Spleen (tissue), 11 donors: Measurements from ENCODE around the gene CCDC171. TPM values are rescaled to one million over a fixed set of nuclear protein-coding genes. Genes with fewer than 3 reads are reported as not detected.

Experiments used
- DNase-seq: peaks from one replicate; pipeline ENCODE4 v3.0.0-alpha.2; 2020
- H3K27ac ChIP-seq, 8 donors: fragments of 200-600 bp; sonication (generic) in 7 of 8; 1 replicate in 4 of 8; 2 replicates in 4 of 8; pipeline versions ENCODE4 v1.5.0 to v1.8.0; 2016 to 2021; ENCODE audit warnings: inconsistent platforms in 4 of 8, mild to moderate bottlenecking in 4 of 8, moderate library complexity in 1 of 8
- H3K27me3 ChIP-seq, 7 donors: fragments of 200-600 bp; sonication (generic) in 6 of 7; replicated peaks in 1 of 7; 1 replicate in 4 of 7; 2 replicates in 3 of 7; pipeline versions ENCODE4 v1.5.0 to v1.8.0; 2016 to 2021; ENCODE audit warnings: inconsistent platforms in 3 of 7, mild to moderate bottlenecking in 1 of 7
- H3K36me3 ChIP-seq, 6 donors: fragments of 200-600 bp; sonication (generic) in 5 of 6; 1 replicate in 4 of 6; 2 replicates in 2 of 6; pipeline versions ENCODE4 v1.5.0 to v1.8.0; 2016 to 2021; ENCODE audit warnings: inconsistent platforms in 2 of 6
- H3K4me1 ChIP-seq, 6 donors: fragments of 200-600 bp; sonication (generic) in 5 of 6; 1 replicate in 3 of 6; 2 replicates in 3 of 6; pipeline versions ENCODE4 v1.5.0 to v1.8.0; 2016 to 2021; ENCODE audit warnings: inconsistent platforms in 3 of 6
- H3K4me3 ChIP-seq, 8 donors: fragments of 200-600 bp; sonication (generic) in 7 of 8; 1 replicate in 4 of 8; 2 replicates in 4 of 8; pipeline versions ENCODE4 v1.5.0 to v1.8.0; 2016 to 2021; ENCODE audit warnings: inconsistent platforms in 4 of 8, mild to moderate bottlenecking in 4 of 8, moderate library complexity in 2 of 8
- H3K9me3 ChIP-seq, 8 donors: fragments of 200-600 bp; sonication (generic) in 7 of 8; 1 replicate in 4 of 8; 2 replicates in 4 of 8; pipeline versions ENCODE4 v1.5.0 to v1.8.0; 2016 to 2021; ENCODE audit warnings: inconsistent platforms in 4 of 8
- POLR2A ChIP-seq, 3 donors: fragments of 450-650 bp; IDR thresholded peaks; one replicate each; pipeline ENCODE4 v1.5.1; 2017; ENCODE audit warnings: antibody characterized with exemption in 3 of 3, mild to moderate bottlenecking in 1 of 3
- POLR2AphosphoS5 ChIP-seq, 3 donors: sonication (generic); formaldehyde crosslinking; IDR thresholded peaks; one replicate each; pipeline ENCODE4 v1.5.1; 2017; ENCODE audit warnings: antibody characterized with exemption in 3 of 3
- WGBS, 5 donors: extraction: QIAGEN DNeasy Blood & Tissue Kit in 3 of 5; methylation state at CpG; one replicate each; pipeline versions ENCODE4 v1.1.5 to v1.1.7; 2013 to 2018; 5-methylcytosine and 5-hydroxymethylcytosine counted together
- intact Hi-C: fragments of 100-400 bp; cut with DNase I; formaldehyde crosslinking; loops from one replicate; pipeline ENCODE4 v1.15.0; 2023; ENCODE audit warnings: low total_unique reads
- polyA plus RNA-seq, 3 donors: library from polyadenylated mRNA; stranded (reverse); fragments of 200-250 nt; gene quantifications; one replicate each; pipeline ENCODE4 v1.2.1, GENCODE V29; 2013
- total RNA-seq, 7 donors: library from RNA; depleted of rRNA in 3 of 7; stranded (reverse); fragments of >200 nt in 3 of 7; fragmentation: NEBNext Ultra II Directional in 4 of 7; extraction: Animal tissue kit (Norgen Biotek cat#: 25700) in 4 of 7; gene quantifications; one replicate each; pipeline versions ENCODE4 v1.1.0 to v1.2.1, GENCODE V29; 2016 to 2021
- TF ChIP-seq, protein P1 (sequence below), 11 experiments: fragments of 200-600 bp in 7 of 11; fragments of 450-650 bp in 4 of 11; sonication (generic) in 4 of 11; IDR thresholded peaks in 8 of 11; conservative IDR thresholded peaks in 3 of 11; 1 replicate in 7 of 11; 2 replicates in 4 of 11; pipeline versions ENCODE4 v1.4.0 to v1.8.0; 2016 to 2021; ENCODE audit warnings: antibody characterized with exemption in 11 of 11, inconsistent platforms in 4 of 11, mild to moderate bottlenecking in 1 of 11
- donor health status: healthy with polysubstance abuse.
- donor health status: DM: no; HTN: no; CAD: no; lungs with moderate emphysema.
- donor health status: DM: no; HTN: no; CAD: no.
- donor health status: Bipolar disorder and iron deficiency.
- donor health status: healthy.
- donor health status: DM: no; HTN: no; CAD: no.
- donor health status: DM: yes; HTN: yes; CAD: no.

The CCDC171 gene
- total and polyA plus RNA-seq, 10 donors: 0.38 to 4.0 (median 2.0) TPM

- peak; percentile 95 for DNase-seq
These were observed 41.9 kb upstream of the CCDC171 start, which contains the start of gene PSIP1 for GRCh38 chr9:15510789-15511575. Gene PSIP1, minus strand, starts transcription at chr9:15510970. Its CDS starts 782 bp downstream, at chr9:15510188.

DNA sequence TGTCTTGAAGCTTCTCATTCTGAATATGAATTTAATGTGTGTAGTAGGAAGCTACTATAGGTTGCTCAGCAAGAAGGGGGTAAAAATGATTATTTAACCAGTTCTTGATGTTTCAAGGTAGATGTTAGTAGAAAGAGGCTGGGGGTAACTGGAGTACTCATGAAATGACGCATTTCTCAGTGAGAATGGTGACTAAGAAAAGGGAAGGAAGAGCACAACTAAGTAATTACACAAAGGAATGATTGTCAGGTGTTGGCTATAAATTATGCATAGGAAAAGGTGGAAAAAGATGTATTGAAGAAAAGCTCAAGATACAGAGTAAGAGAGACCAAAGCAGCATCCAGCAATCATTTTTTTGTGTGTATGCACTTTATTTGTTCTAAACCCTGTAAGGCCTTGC is 40.6 kb upstream of the CCDC171 start:
- H3K27me3 ChIP-seq: no peaks in the 10 kb centered on the region
- no peak for TF ChIP-seq POLR2A (IDR thresholded peaks at IDR 0.05)
- no peak for TF ChIP-seq POLR2AphosphoS5 (IDR thresholded peaks at IDR 0.05)
- TF ChIP-seq, protein P1, sequence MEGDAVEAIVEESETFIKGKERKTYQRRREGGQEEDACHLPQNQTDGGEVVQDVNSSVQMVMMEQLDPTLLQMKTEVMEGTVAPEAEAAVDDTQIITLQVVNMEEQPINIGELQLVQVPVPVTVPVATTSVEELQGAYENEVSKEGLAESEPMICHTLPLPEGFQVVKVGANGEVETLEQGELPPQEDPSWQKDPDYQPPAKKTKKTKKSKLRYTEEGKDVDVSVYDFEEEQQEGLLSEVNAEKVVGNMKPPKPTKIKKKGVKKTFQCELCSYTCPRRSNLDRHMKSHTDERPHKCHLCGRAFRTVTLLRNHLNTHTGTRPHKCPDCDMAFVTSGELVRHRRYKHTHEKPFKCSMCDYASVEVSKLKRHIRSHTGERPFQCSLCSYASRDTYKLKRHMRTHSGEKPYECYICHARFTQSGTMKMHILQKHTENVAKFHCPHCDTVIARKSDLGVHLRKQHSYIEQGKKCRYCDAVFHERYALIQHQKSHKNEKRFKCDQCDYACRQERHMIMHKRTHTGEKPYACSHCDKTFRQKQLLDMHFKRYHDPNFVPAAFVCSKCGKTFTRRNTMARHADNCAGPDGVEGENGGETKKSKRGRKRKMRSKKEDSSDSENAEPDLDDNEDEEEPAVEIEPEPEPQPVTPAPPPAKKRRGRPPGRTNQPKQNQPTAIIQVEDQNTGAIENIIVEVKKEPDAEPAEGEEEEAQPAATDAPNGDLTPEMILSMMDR (IDR thresholded peaks at IDR 0.05 in 8 of 11, conservative IDR thresholded peaks at IDR 0.05 in 3 of 11): no peak
- intact Hi-C loops: no loop called here
- 38 to 76% (median 48%) methylated on average over 1 of the region's 1 CpG for WGBS, 5 donors
- H3K4me1 ChIP-seq: peaks cover 10 to 58% (median 39%) of the 10 kb centered on the region in 6 donors
- peak overlapping the region; percentile 5 to 99 (median 96) for H3K27ac ChIP-seq
- no peak for DNase-seq
- no peak overlapping the region for H3K4me3 ChIP-seq
- H3K9me3 ChIP-seq: no peaks in the 10 kb centered on the region
- H3K36me3 ChIP-seq: peaks cover 0 to 17% (median 5%) of the 10 kb centered on the region in 6 donors

More at GRCh38 chr9:15510789-15511575, 41.9 kb upstream of the CCDC171 start, which contains the start of gene PSIP1:
- Histone ChIP-seq H3K4me1 (peaks cover 10 to 70% (median 41%) of the 10 kb centered on the region in 6 donors), H3K27me3 (no peaks in the 10 kb centered on the region), H3K27ac (peak within 1 kb of the TSS; percentile 93 to 99 (median 96)), H3K36me3 (peaks cover 0 to 30% (median 13%) of the 10 kb centered on the region in 6 donors), H3K4me3 (peak within 1 kb of the TSS; percentile 82 to 100 (median 96)), H3K9me3 (no peaks in the 10 kb centered on the region)
- WGBS, 5 donors: 0 to 1% (median 1%) methylated on average over 26 to 72 of the region's 72 CpGs
- intact Hi-C loops: no loop called here
- TF ChIP-seq POLR2A (IDR thresholded peaks at IDR 0.05) (peak in 2 of 3 donors; percentile 13 to 59), POLR2AphosphoS5 (IDR thresholded peaks at IDR 0.05) (peak; percentile 89 to 93 (median 93))
- TF ChIP-seq, protein P1 (IDR thresholded peaks at IDR 0.05 in 8 of 11, conservative IDR thresholded peaks at IDR 0.05 in 3 of 11): peak in 6 of 11 experiments; percentile 4 to 54 (median 41)

DNA sequence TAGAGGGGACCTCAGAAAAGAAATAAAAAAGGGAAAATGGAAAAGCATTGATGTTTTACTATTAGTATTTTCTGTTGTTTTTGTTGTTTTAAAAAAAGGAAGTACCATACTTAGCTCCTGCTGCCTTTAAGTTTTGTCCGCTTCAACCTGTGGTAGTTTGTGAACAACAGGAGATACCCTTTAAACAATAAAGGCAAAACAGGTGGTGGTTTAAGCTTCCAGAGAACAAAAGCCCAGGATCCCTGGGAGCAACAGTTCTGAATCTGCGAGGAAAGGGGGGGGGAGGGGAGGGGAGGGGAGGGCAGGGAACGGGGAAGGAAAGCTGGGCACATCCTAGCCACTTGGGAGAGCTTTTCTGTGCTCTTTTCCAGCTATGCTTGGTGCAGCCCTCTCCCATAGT is 40.0 kb upstream of the CCDC171 start:
- Histone ChIP-seq H3K36me3 (peaks cover 0 to 10% (median 0%) of the 10 kb centered on the region in 6 donors), H3K4me3 (no peak overlapping the region), H3K4me1 (peaks cover 10 to 51% (median 35%) of the 10 kb centered on the region in 6 donors), H3K27me3 (no peaks in the 10 kb centered on the region), H3K9me3 (no peaks in the 10 kb centered on the region), H3K27ac (peak overlapping the region in 4 of 8 donors; percentile 93 to 98 (median 96))
- WGBS, 5 donors: 45 to 57% (median 56%) methylated on average over 3 of the region's 3 CpGs
- TF ChIP-seq, protein P1 (IDR thresholded peaks at IDR 0.05 in 8 of 11, conservative IDR thresholded peaks at IDR 0.05 in 3 of 11): no peak
- TF ChIP-seq POLR2AphosphoS5 (IDR thresholded peaks at IDR 0.05): no peak
- TF ChIP-seq POLR2A (IDR thresholded peaks at IDR 0.05): no peak
- intact Hi-C loops: no loop called here
- no peak for DNase-seq

DNA sequence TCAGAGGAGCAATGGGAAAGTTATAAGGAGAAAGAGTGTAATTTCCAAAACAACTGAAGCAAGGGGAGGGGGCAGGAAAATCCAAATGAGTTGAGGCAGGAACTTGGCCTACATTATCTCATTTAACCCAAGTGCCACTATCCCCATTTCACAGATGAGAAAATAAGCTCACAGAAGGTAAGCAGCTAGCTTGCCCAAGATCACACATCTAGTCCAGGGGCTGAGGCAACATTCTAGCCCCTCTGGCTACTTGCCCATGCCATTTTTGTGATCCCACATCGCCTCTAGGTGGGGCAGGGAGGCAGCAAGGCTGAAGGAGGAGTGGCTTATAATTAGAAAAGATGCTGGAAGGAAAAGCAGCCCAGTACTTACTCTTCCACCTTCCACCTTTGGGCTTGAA is 39.5 kb upstream of the CCDC171 start:
- H3K9me3 ChIP-seq: no peaks in the 10 kb centered on the region
- H3K4me3 ChIP-seq: no peak overlapping the region
- peaks cover 10 to 47% (median 31%) of the 10 kb centered on the region in 6 donors for H3K4me1 ChIP-seq
- intact Hi-C loops: no loop called here
- no peaks in the 10 kb centered on the region for H3K27me3 ChIP-seq
- DNase-seq: no peak
- 43 to 67% (median 56%) methylated on average over 1 of the region's 1 CpG for WGBS, 5 donors
- H3K36me3 ChIP-seq: peaks cover 0 to 6% (median 0%) of the 10 kb centered on the region in 6 donors
- TF ChIP-seq, protein P1 (IDR thresholded peaks at IDR 0.05 in 8 of 11, conservative IDR thresholded peaks at IDR 0.05 in 3 of 11): no peak
- TF ChIP-seq POLR2AphosphoS5 (IDR thresholded peaks at IDR 0.05): no peak
- TF ChIP-seq POLR2A (IDR thresholded peaks at IDR 0.05): no peak
- peak overlapping the region in 2 of 8 donors; percentile 28 to 98 for H3K27ac ChIP-seq
